Measurements from ENCODE around the gene RABL6.
"Not testable (repeated sequence)": the region's sequence is repeated elsewhere in the genome, so short reads cannot be mapped to it uniquely, and the experiment has no call there.

Gene RABL6

GRCh38 chr9:136807281-136808074, at the start of gene RABL6:
Gene RABL6, plus strand, starts transcription at chr9:136807948. Its CDS starts 249 bp downstream, at chr9:136808197.
- DNase-seq (ENCODE audit: low read depth), result peak; percentile 60

GRCh38 chr9:136759001-136759400, 48.7 kb upstream of the RABL6 start:
- no peak for DNase-seq (ENCODE audit: low read depth)

- DNase-seq (ENCODE audit: low read depth), result no peak
Measured at GRCh38 chr9:136759436-136760325, 48.1 kb upstream of the RABL6 start.

GRCh38 chr9:136760424-136760823, 47.3 kb upstream of the RABL6 start:
- no peak for DNase-seq (ENCODE audit: low read depth)

- DNase-seq (ENCODE audit: low read depth), result not testable (repeated sequence)
Measured at GRCh38 chr9:136760834-136761544, 46.8 kb upstream of the RABL6 start.

GRCh38 chr9:136761545-136761981, 46.2 kb upstream of the RABL6 start:
- DNase-seq (ENCODE audit: low read depth), result no peak

- DNase-seq (ENCODE audit: low read depth), result no peak
Measured at GRCh38 chr9:136762221-136762691, 45.5 kb upstream of the RABL6 start.

GRCh38 chr9:136762915-136763648, 44.7 kb upstream of the RABL6 start:
- no peak for DNase-seq (ENCODE audit: low read depth)

- no peak for DNase-seq (ENCODE audit: low read depth)
Measured at GRCh38 chr9:136763649-136764035, 44.1 kb upstream of the RABL6 start.

- no peak for DNase-seq (ENCODE audit: low read depth)
Measured at GRCh38 chr9:136764301-136764891, 43.4 kb upstream of the RABL6 start, which contains the start of gene LCN15. Gene LCN15, minus strand, starts transcription at chr9:136764518. Its CDS starts 30 bp downstream, at chr9:136764488.

GRCh38 chr9:136765041-136765440, 42.7 kb upstream of the RABL6 start:
- no peak for DNase-seq (ENCODE audit: low read depth)

GRCh38 chr9:136765745-136766409, 41.9 kb upstream of the RABL6 start:
- not testable (repeated sequence) for DNase-seq (ENCODE audit: low read depth)

- DNase-seq (ENCODE audit: low read depth), result not testable (repeated sequence)
Measured at GRCh38 chr9:136766410-136767120, 41.2 kb upstream of the RABL6 start.

GRCh38 chr9:136769710-136770191, 38.0 kb upstream of the RABL6 start:
- DNase-seq (ENCODE audit: low read depth), result peak; percentile 27

GRCh38 chr9:136771907-136772415, 35.8 kb upstream of the RABL6 start:
- DNase-seq (ENCODE audit: low read depth), result no peak

GRCh38 chr9:136773386-136774044, 34.2 kb upstream of the RABL6 start:
- no peak for DNase-seq (ENCODE audit: low read depth)

GRCh38 chr9:136774416-136775045, 33.2 kb upstream of the RABL6 start:
- no peak for DNase-seq (ENCODE audit: low read depth)

- no peak for DNase-seq (ENCODE audit: low read depth)
Measured at GRCh38 chr9:136775191-136775590, 32.6 kb upstream of the RABL6 start.

Measured in activated gamma-delta T cell treated with anti-CD3 and anti-CD28 coated beads, Interleukin-2, amount 50 U/mL, for 16 hours (primary cell).